ENCODE measurements around the gene MAPT. TPM values are rescaled to one million over a fixed set of nuclear protein-coding genes. Genes with fewer than 3 reads are reported as not detected.

Gene MAPT
- total RNA-seq, 2 donors from 2014 or later = 11.7 to 14.7 TPM

DNA sequence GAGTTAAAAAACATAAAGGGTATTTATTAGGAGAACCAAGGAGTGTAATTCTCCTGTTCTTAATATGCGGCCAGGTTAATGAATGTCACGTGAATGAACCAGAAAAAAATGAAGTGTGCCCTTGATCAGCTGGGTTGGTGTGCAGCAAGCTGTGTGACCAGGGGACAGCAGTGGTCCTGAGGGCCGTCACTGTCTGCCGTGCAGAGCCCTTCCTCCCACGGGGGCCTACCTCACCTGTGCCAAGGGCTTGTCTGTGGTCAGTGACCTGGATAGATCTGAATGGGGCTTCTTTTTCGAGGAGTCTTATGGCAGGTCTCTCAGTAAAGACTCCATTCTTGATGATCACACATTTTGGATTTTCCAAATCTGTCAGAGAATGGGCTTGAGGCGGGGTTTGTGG is 87.0 kb downstream of the MAPT start:
- Histone ChIP-seq H3K27me3 (replicated peaks; ENCODE audit: insufficient read depth) (no peaks in the 10 kb centered on the region), H3K4me3 (no peak overlapping the region), H3K4me1 (replicated peaks) (no peaks in the 10 kb centered on the region), H3K27ac (no peak overlapping the region), H3K36me3 (no peaks in the 10 kb centered on the region), H3K9me3 (no peaks in the 10 kb centered on the region)
- TF ChIP-seq POLR2AphosphoS5 (IDR thresholded peaks at IDR 0.05) (no peak), POLR2A (IDR thresholded peaks at IDR 0.05) (no peak)
- TF ChIP-seq, protein P1, sequence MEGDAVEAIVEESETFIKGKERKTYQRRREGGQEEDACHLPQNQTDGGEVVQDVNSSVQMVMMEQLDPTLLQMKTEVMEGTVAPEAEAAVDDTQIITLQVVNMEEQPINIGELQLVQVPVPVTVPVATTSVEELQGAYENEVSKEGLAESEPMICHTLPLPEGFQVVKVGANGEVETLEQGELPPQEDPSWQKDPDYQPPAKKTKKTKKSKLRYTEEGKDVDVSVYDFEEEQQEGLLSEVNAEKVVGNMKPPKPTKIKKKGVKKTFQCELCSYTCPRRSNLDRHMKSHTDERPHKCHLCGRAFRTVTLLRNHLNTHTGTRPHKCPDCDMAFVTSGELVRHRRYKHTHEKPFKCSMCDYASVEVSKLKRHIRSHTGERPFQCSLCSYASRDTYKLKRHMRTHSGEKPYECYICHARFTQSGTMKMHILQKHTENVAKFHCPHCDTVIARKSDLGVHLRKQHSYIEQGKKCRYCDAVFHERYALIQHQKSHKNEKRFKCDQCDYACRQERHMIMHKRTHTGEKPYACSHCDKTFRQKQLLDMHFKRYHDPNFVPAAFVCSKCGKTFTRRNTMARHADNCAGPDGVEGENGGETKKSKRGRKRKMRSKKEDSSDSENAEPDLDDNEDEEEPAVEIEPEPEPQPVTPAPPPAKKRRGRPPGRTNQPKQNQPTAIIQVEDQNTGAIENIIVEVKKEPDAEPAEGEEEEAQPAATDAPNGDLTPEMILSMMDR (IDR thresholded peaks at IDR 0.05) = no peak
- DNase-seq (ENCODE audit: low spot score) = no peak
- intact Hi-C loops (cut with DNase I) = no loop called here
- WGBS = 83% methylated on average over 7 of the region's 7 CpGs

DNA sequence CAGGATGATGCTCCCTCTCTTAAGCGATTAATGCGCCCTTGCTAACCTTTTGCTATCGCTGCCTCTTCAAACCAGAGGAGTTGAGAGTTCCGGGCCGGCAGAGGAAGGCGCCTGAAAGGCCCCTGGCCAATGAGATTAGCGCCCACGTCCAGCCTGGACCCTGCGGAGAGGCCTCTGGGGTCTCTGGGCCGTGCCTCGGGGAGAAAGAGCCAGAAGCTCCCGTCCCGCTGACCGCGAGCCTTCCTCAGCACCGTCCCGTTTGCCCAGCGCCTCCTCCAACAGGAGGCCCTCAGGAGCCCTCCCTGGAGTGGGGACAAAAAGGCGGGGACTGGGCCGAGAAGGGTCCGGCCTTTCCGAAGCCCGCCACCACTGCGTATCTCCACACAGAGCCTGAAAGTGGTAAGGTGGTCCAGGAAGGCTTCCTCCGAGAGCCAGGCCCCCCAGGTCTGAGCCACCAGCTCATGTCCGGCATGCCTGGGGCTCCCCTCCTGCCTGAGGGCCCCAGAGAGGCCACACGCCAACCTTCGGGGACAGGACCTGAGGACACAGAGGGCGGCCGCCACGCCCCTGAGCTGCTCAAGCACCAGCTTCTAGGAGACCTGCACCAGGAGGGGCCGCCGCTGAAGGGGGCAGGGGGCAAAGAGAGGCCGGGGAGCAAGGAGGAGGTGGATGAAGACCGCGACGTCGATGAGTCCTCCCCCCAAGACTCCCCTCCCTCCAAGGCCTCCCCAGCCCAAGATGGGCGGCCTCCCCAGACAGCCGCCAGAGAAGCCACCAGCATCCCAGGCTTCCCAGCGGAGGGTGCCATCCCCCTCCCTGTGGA is 88.6 kb downstream of the MAPT start:
- Histone ChIP-seq H3K4me3 (no peak overlapping the region), H3K36me3 (no peaks in the 10 kb centered on the region), H3K4me1 (replicated peaks) (no peaks in the 10 kb centered on the region), H3K9me3 (no peaks in the 10 kb centered on the region), H3K27ac (no peak overlapping the region), H3K27me3 (replicated peaks; ENCODE audit: insufficient read depth) (no peaks in the 10 kb centered on the region)
- WGBS = 93% methylated on average over 41 of the region's 41 CpGs
- intact Hi-C loops (cut with DNase I) = no loop called here
- no peak for DNase-seq (ENCODE audit: low spot score)
- no peak for TF ChIP-seq POLR2A (IDR thresholded peaks at IDR 0.05)
- TF ChIP-seq POLR2AphosphoS5 (IDR thresholded peaks at IDR 0.05) = no peak
- TF ChIP-seq, protein P1 (IDR thresholded peaks at IDR 0.05) = no peak

DNA sequence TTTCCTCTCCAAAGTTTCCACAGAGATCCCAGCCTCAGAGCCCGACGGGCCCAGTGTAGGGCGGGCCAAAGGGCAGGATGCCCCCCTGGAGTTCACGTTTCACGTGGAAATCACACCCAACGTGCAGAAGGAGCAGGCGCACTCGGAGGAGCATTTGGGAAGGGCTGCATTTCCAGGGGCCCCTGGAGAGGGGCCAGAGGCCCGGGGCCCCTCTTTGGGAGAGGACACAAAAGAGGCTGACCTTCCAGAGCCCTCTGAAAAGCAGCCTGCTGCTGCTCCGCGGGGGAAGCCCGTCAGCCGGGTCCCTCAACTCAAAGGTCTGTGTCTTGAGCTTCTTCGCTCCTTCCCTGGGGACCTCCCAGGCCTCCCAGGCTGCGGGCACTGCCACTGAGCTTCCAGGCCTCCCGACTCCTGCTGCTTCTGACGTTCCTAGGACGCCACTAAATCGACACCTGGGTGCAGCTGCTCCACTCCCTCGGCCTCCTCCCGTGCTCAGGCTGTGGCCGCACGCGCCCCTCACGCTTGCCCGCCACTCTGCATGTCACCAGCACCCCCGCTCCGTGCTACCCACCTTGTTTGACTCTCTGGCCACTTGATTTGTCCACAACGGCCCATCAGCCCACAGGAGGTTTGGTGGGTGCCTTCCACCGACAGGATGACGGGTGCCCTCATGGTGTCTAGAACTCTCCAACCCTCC is 89.4 kb downstream of the MAPT start:
- intact Hi-C loops (cut with DNase I) = no loop called here
- 84% methylated on average over 31 of the region's 31 CpGs for WGBS

DNA sequence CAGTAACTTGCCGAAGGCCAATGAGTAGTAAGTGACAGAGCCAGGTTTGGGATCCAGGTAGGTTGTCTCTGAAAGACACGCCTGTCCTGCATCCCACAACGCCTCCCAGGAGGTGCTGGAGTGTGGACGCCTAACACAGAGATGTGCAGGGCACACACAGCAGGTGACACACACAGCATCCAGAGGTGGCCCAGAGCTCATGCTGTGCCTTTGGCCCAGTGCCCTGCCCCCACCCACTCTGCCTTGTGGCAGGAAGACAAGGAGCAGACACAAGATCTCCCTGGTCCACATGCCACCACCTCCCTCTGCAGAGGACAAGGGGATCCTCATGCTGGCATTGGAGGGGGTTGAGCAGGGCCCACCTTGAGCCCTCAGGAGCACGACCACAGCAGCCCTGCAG is 90.0 kb downstream of the MAPT start:
- no peak overlapping the region for H3K27ac ChIP-seq
- intact Hi-C loops (cut with DNase I) = no loop called here
- no peak overlapping the region for H3K4me3 ChIP-seq
- DNase-seq (ENCODE audit: low spot score) = no peak
- no peak for TF ChIP-seq POLR2AphosphoS5 (IDR thresholded peaks at IDR 0.05)
- TF ChIP-seq, protein P1 (IDR thresholded peaks at IDR 0.05) = no peak
- no peak for TF ChIP-seq POLR2A (IDR thresholded peaks at IDR 0.05)
- H3K27me3 ChIP-seq (replicated peaks; ENCODE audit: insufficient read depth) = no peaks in the 10 kb centered on the region
- 86% methylated on average over 2 of the region's 5 CpGs for WGBS
- H3K4me1 ChIP-seq (replicated peaks) = no peaks in the 10 kb centered on the region
- H3K36me3 ChIP-seq = no peaks in the 10 kb centered on the region
- no peaks in the 10 kb centered on the region for H3K9me3 ChIP-seq

More for the DNA sequence above, 89.4 kb downstream of the MAPT start:
- Histone ChIP-seq H3K27me3 (replicated peaks; ENCODE audit: insufficient read depth) (no peaks in the 10 kb centered on the region), H3K9me3 (no peaks in the 10 kb centered on the region), H3K4me1 (replicated peaks) (no peaks in the 10 kb centered on the region), H3K36me3 (no peaks in the 10 kb centered on the region), H3K4me3 (no peak overlapping the region), H3K27ac (no peak overlapping the region)
- no peak for DNase-seq (ENCODE audit: low spot score)
- TF ChIP-seq POLR2A (IDR thresholded peaks at IDR 0.05) (no peak), POLR2AphosphoS5 (IDR thresholded peaks at IDR 0.05) (no peak)
- TF ChIP-seq, protein P1 (IDR thresholded peaks at IDR 0.05) = no peak

Measured in prostate gland (tissue), 2 donors.